HG03442 (cell line): ENCODE results near the gene NOP58.
"Not testable (repeated sequence)": the region's sequence is repeated elsewhere in the genome, so short reads cannot be mapped to it uniquely, and the experiment has no call there.

Experiments used
- ATAC-seq: cut with Tn5 transposase; IDR thresholded peaks from one replicate; pipeline ENCODE4 v1.9.1; 2021; ENCODE audit warnings: mild to moderate bottlenecking, moderate library complexity; ENCODE audit not compliant: unreplicated experiment

The NOP58 gene

GRCh38 chr2:202299712-202300111 lies 34.1 kb downstream of the NOP58 start:
- ATAC-seq = peak; percentile 79

GRCh38 chr2:202306034-202306433 lies 40.5 kb downstream of the NOP58 start:
- no peak for ATAC-seq

GRCh38 chr2:202307690-202308089 lies 42.1 kb downstream of the NOP58 start:
- ATAC-seq = no peak

GRCh38 chr2:202311823-202312388 lies 46.3 kb downstream of the NOP58 start:
- ATAC-seq = no peak

GRCh38 chr2:202314116-202314515 lies 48.6 kb downstream of the NOP58 start:
- ATAC-seq = no peak

- no peak for ATAC-seq
Measured at GRCh38 chr2:202317080-202317857, 51.7 kb downstream of the NOP58 start.

GRCh38 chr2:202320362-202320761 lies 54.8 kb downstream of the NOP58 start:
- ATAC-seq = not testable (repeated sequence)

GRCh38 chr2:202322435-202322834 lies 56.9 kb downstream of the NOP58 start:
- ATAC-seq = no peak

- ATAC-seq = no peak
Measured at GRCh38 chr2:202327858-202328257, 62.3 kb downstream of the NOP58 start.

- no peak for ATAC-seq
Measured at GRCh38 chr2:202335791-202336467, 70.4 kb downstream of the NOP58 start.

- ATAC-seq = no peak
Measured at GRCh38 chr2:202337151-202337550, 71.6 kb downstream of the NOP58 start.

- ATAC-seq = no peak
Measured at GRCh38 chr2:202337706-202338346, 72.3 kb downstream of the NOP58 start.

GRCh38 chr2:202339071-202339870 lies 73.7 kb downstream of the NOP58 start:
- ATAC-seq = no peak

- no peak for ATAC-seq
Measured at GRCh38 chr2:202344178-202344577, 78.6 kb downstream of the NOP58 start.

- no peak for ATAC-seq
Measured at GRCh38 chr2:202346180-202346579, 80.6 kb downstream of the NOP58 start.
